IPS DF 4.7 (cell line): ENCODE results near the gene THADA.
"Not testable (repeated sequence)": the region's sequence is repeated elsewhere in the genome, so short reads cannot be mapped to it uniquely, and the experiment has no call there.

Source experiments
- DNase-seq: peaks from one replicate; pipeline ENCODE4 v3.0.0-alpha.2; 2013; ENCODE audit warnings: low spot score; ENCODE audit errors: extremely low read depth

THADA gene

DNA sequence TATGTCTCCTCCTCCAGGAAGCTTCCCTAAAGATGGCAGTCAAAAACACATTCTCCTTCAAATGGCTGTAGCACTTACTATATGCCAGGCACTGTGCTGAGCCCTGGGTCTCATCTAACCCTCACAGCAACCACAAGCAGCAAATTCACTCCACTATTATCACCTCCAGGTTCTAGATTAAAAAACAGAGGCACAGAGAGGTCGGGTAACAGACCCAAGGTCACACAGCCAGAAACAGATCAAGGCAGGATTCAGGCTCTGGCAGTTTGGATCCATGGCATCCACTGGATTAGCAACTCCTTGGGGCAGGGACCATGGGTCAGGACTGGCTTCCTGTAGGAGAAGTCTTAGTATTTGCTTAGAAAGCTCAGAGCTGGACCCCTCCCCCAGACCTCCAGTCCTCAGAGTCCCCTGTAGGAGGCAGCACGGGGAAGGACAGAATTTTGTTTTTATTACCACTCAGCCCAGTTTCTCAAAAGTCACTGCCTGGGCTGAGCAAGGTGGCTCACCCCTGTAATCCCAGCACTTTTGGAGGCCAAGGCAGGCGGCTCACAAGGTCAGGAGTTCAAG is 403.8 kb downstream of the THADA start:
- DNase-seq, result no peak

DNA sequence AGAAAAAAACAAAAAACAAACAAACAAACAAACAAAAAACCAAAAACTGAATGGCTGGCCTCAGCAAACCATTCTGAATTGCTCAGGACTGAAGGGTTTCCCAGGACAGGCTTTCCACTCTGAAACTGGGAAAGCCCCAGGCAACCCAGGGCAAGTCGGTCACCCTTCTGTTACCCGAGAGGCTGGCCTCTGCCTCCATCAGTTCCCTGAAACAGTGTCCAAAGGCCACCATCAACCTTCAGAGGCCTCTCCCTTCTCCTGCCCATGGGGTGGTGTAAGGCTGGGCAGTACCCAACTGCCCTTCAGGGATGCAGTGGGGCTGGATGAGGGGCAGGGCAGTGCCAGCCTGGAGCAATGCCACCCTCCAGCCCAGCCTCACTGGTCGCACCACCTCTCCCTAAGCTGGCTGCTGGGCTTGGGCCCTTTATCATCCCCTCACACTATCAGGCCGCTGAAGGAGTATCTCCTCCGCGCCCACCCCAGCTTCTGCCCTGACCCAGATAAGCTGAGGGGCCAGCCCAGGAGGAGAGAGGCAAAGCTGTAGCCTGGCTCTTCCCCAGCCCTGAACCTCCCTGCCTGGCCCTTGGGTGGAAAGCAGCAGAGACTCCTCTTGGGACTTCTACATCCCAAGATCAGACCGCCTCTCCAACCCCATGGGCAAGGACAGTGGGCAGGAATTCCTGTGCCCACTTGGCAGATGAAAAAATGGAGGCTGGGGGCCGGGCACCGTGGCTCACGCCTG is 405.4 kb downstream of the THADA start:
- DNase-seq, result no peak

DNA sequence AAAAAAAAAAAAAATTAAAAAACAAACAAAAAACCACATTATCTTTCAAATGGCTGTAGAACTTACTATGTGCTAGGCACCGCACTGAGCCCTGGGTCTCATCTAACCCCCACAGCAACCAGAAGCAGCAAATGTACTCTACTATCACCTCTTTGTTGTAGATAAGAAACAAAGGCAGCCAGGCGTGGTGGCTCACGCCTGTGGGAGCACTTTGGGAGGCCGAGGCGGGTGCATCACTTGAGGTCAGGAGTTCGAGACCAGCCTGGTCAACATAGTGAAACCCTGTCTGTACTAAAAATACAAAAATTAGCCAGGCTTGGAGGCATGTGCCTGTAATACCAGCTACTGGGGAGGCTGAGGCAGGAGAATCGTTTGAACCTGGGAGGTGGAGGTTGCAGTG is 406.0 kb downstream of the THADA start:
- DNase-seq, result not testable (repeated sequence)

GRCh38 chr2:43188561-43189386 is 407.1 kb downstream of the THADA start:
- no peak for DNase-seq

DNA sequence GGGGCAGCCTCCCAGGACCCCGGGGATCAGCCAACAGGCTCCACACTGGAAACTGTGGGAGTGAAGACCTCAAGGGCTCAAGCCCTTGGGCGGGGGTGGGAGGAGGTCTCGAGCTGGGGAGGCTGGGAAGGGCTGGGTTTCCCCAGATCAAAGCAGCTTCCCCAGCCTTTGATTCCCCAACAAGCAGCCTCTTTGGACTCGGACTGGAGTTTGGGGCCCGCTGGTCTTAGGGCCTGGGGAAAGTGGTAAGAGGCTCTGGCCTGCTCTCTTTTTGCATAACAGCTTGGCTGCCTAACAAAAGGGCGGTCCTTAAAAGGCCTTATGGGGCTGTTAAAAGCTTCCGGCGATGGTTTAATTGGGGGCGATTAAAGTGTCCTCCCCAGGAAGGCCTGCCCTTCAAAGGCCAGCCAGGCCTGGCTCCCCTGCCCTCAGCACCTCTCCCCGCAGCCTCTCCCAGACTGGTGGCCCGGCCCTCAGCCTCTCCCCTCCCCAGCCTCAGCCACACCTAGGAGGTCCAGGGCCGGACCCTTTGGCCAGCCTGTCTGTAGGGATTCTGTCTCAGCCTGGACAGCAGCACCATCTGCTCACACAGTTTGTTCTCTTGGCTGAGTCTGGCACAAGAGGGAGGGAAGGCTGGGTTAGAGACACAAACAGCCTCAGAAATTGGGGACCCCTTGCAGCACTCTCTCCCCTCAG is 409.0 kb downstream of the THADA start:
- no peak for DNase-seq

- DNase-seq, result no peak
Observed at GRCh38 chr2:43186321-43186678, 409.5 kb downstream of the THADA start.

GRCh38 chr2:43185146-43185545 is 410.7 kb downstream of the THADA start:
- DNase-seq, result no peak

DNA sequence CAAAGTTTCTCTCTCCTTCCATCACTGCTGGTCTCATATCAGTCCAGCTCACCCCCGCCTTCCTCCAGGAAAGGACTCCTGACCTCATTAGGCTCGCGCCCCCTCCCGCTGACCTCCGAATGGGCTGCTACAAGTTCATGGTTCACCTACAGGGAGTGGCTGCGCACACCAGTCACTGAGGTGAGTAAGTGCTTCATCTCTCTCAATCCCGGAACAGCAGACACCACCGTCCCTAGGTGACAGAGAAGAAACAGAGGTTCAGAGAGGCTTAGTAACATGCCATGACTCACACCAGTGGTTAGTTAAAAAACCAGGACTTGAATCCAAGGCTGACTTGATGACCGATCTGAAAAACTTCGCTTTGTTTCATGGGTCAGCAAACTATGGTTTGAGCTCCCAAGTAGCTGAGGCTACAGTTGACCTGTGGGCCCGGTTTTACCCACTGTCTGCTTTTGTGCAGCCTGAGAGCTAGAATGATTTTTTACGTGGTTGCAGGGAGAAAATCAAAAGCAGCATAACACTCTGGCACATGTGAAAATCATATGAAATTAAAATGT is 411.4 kb downstream of the THADA start:
- DNase-seq, result no peak

- DNase-seq, result no peak
Observed at GRCh38 chr2:43183743-43184142, 412.1 kb downstream of the THADA start.

GRCh38 chr2:43180897-43181296 is 414.9 kb downstream of the THADA start:
- DNase-seq, result no peak
